NK-92 treated with Interleukin-12 subunit alpha and Interleukin-12 subunit beta, amount 100 ng/mL, for 24 hours (cell line): Measurements from ENCODE around the gene CX3CR1.

Experiments used
- DNase-seq: peaks from one replicate; lab custom pipeline; 2025; lab: John Stamatoyannopoulos, UW

Gene CX3CR1

DNA sequence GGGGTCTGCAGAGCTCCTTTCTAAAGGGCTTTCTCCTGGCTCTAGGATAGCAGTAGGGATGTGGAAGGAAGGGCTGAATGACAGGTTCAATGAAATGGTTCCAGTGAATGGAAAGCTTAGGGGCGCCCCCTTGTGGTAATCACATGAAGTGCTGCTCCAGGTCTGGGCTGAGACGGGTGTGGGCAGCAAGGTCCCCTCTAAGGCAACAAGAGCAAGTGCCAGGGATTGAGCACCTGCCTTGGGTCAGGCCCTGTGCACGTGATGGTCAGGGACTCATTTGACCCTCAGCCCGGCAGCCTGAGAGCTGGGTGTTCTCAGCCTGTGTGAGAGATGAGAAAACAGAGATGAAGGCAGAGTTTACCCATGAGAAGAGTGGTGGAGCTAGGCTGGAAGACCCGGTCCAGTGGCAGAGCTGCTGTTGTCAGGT, 12.1 kb upstream of the CX3CR1 start:
- peak; percentile 28 for DNase-seq

DNA sequence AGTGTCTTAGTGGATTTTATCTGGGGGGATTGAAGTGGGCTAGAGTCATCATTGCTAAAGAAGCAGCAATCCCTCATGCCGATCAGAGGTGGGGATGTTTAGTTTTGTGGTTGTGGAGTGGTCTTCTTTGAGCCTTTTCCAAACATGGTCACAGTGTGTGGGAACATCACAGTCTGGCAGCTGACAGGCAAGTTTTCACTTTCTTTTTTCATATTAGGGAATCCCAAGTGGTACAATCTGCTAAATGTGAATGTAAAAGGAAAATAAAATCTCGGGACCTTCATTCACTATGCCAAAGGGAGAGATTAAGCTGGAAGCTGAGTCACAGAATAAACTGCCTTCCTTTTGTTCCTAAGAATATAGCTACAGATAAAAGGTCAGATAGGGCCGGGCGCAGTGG, 10.4 kb upstream of the CX3CR1 start:
- no peak for DNase-seq

DNA sequence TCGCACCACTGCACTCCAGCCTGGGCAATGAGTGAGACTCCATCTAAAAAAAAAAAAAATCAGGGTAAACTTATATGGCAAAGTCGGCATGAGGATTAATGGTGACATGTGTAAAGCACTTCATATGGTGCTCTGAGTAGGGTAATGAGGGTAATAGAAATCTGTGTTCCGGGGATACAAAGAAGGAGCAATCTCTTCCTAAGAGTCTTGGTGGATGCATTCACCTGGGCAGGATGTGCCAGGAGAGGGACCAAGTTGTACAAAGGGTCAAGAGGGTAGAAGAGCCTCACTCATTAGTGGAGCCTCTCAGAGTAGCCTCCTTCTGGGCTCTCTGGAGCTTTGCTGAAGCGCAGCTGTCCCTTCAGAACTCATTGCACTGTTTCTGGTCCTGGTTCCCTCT, 9.3 kb upstream of the CX3CR1 start:
- DNase-seq = no peak

DNA sequence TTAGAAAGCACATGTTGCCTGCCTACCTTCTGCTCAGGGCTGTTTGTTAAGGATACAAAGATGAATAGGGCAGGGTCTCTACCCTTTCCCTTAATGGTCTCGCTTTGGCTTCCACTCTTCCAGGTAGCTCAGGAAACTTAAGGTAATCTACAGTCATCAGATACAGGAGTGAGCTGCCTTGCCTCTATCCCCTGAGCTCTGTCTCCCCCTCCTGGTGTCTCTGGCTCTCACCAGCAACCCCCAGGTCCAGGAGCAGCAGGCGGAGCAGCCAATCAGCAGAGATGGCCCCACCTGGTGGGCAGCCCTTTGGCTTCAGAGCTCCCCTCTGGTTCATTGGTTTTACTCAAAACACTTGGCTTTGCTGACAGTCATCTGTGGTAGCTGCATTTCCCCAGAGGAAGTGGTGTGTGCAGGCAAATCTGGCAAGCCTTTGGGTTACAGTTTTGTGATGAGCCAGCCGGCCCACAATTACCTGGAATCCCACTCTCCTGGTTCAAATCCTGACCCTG, 8.5 kb upstream of the CX3CR1 start:
- peak; percentile 65 for DNase-seq

DNA sequence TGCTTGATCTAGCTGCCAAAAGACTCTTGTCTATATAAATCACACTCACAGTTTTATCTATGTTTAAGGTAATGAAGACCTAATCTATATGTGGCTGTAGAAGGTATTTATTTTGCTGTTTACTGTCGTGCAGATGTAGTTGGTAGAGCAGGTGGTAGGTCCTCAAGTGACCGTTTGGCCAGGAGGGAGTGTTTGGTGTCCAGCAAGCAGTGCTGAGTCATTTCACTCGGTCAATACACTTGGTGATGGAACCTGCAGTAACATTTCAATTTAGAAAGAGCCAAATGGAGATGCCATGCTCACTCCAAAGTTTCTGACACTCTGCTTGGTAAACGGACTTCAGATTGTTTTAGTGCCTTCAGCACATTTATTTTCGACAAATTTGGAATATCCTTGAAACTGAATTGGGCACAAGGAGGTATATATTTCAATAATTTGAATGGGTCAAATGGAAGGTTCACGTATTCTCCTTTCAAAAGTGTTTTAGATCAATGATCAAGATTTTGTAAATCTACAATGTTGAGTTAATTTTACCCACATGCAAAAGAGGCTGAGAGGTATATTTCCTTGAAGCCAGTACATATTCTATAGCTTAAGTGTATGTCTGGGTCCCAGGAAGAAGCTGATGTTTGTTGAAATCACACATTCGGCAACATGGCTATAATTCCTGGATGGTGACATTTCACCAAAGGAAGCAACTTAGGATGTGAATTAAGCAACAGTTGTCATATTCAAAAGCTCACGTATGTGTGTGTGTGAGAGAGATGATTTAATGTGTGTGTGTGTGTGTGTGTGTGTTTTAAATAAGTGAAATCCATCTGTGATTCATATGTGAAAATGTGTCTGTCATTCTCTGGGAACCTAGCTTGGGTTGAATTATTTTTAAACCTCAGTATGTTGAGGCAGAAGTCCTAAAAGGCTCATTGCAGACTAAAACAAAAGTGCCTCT, 7.7 kb upstream of the CX3CR1 start:
- DNase-seq = no peak

DNA sequence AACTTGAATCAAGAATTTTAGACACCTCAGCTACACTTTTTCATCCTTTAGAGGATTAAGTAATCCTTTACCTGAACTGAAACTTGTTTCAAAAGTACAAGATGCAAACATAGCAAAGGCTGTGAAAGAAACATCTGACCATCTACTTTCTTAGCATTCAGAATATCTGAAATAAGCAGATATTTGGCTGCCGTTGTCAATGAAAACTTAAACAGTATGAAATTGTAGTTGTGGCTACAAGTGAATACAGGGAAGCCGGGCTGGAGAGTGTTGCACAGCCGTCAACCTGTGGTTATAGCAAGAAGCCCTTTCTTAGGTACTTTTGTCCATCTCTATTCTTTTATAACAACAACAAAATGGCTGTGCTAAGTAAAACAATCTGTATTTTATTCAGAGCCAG, 6.9 kb upstream of the CX3CR1 start:
- DNase-seq = no peak

DNA sequence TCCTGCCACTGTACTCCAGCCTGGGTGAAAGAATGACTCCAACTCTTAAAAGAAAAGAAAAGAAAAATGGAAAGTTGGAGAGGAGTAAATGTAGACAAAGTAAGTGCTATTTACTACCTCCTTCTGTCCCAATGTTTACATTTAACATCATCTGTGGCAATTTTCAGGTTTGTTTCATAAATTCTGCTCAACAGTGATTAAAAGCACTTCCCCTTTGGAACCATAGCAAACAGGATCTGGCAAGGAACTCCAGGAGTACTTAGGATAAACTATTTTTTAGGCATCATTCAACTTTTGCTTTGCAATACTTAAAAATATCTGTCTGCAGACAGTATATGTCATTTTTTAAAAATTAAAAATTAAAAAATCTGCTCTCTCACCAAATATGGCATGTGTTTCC, 5.5 kb upstream of the CX3CR1 start:
- DNase-seq = no peak

DNA sequence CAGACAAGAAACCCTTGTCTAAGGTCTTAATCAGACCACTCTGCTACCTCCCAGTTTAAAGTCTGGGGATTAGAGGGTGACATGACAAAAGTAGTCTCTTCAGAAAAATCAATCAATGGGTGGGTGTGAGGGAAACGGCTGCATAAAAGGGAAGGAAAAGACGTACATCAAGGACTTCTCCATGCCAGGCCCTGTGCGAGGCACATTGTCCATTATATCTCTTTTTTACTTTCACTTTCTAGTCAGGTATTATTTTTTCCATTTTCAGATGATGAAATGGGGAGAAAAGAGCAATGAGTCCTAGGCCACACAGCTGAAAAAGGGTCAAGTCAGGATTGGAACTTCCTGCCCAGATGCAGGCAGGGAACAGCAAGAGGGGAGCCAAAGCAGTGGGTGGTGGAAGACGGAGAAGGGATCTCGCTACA, 4.6 kb upstream of the CX3CR1 start:
- DNase-seq = no peak

DNA sequence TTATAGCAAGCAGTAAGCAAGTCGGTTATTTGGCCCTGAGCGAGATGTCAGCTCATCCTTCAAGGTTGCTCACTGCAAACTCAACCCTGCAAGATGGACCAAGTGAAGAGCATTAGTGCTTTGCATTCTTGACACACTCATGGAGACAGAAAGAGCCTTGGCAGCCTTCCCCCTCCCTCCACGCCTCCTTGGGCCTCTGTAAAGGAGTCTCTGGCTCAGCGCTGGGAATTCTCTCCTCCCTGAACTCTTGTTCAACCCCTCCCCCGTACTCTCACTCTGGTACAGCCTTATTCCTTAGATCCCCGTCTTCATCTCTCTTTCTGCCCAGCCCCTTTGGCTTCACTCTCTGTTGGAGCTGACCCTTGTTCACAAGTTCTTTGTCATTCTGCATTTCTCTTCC, 2.2 kb upstream of the CX3CR1 start:
- DNase-seq = no peak

DNA sequence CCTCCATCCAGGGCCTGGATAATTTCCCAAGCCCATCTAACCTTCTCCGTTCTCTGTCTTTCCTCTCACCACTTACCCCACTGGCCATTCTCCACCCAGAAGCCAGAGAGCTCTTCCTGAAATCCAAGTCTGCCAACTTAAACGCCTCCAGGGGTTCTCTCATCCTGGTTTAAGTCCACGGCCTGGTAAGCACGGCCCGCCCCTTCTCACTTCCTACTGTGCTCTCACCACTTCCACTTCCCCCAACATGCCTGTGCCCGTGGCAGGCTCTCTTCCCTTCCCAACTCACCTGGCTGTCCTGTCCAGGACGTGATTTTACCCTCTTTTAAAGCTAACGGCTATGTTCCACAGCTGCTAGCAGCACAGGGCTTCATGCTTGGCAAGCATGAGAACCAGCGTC, 1.7 kb upstream of the CX3CR1 start:
- no peak for DNase-seq

DNA sequence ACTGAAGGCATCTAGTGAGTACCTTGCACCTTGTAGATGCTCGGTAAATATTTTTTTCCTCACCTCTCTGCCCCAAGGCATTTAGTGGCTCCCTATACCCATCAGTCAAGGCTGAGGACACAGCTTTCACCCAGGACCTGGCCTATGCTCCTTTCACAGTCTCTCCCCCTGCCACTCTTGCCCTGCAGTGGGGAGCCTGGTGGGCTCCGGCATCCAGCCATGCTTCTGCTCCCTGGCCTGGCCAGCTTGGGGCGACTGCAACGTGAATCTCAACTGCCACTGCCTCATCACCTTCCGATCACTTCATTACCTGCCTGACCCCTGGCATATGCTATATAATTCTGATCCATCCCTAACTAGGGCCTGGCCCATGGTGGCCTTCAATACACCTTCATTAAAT, 735 bp upstream of the CX3CR1 start:
- DNase-seq = no peak

DNA sequence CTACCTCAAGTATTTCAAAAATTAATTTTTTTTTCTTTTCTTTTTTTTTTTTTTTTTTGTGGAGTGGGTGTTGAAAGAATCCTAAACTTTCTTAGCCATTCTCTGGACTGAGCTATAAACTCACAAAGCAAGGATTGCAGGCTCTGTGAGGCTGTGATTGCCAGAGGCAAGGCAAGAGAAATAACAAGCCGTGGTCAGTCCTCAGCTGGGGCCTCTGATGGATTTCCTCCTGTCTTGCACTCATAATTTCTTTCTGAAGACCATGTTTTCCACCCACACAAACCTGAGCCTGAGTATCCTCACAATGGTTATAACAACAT, 1.3 kb downstream of the CX3CR1 start:
- DNase-seq = no peak

DNA sequence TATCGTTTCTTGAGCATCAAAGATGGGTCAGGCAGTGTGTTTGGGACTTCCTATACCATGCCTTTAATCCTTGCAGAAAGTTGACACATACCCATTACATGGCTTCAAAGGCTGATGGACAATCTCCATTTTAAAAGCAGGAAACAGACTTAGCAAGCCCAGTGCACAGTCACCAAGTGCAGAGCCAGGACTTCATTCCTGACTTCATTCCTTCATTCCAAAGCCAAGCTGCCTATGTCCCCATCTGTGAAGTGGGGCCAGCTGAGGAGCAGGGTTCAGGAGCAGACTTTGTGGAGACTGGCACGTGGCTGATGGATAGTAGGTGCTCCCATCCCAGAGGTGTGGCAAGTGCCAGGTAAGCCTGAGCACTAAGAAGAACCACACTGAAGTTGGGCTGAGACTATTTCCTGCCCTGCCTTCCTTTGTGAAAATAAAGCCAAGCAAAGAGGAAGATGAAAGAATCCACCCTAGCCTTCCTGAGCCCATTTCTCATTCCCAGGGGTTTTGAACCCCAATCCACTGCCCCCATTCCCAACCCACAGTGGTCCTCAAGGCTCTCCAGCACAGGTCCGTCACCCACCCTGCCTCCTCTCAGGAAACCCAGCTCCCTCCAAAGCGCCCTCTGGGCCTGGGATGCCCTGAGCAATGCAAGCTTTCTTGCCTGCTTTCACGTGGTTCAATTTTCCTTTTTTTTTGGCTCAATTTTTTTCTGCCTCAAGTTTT, 1.8 kb downstream of the CX3CR1 start:
- DNase-seq = no peak

DNA sequence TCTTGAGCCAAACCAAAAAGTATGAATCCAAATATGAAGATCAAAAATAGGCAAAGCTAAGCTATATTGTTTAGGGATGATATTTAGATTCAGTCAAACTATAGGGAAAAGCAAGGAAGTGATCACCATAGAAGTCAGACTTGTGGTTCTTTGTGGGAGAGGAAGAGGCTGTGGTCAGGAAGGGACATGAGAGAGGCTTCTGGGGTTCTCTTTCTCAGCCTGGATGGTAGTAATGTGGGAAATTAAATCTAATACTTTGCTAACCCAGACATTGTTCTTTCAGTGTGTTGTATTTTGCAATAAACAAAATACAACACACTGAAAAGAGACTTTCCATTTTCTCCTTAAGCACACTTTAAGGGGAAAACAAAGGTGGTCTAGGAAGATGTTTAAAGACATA, 3.1 kb downstream of the CX3CR1 start:
- no peak for DNase-seq

DNA sequence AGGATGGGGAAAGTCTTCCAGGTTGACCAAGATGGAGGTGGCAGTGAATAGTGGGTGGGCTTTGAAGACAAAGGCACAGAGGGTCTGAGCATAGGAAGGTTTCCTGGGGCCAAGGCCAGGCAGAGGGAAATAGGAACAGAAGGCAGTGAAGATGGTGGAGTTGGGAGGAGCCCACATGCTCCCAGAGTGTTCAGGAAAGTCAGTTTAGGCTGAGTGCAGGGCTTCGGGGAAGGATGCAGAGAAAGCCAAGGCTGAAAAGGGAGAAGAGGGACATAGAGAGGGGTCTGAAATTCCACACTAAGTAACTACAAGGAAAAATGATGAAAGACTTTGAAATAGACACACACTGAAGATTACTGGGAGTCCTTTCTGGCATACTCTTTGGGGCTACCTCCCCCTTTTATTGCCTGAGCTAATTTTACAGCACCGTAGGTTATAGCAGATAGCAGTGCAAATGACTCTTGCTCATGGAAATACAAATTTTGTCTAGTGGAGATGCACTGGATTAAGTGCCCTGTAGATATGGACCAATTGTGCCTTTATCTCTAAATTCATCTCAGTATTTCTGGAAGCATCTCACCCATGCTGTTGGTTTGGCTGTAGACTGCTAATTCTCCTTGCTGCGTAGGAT, 3.8 kb downstream of the CX3CR1 start:
- no peak for DNase-seq

DNA sequence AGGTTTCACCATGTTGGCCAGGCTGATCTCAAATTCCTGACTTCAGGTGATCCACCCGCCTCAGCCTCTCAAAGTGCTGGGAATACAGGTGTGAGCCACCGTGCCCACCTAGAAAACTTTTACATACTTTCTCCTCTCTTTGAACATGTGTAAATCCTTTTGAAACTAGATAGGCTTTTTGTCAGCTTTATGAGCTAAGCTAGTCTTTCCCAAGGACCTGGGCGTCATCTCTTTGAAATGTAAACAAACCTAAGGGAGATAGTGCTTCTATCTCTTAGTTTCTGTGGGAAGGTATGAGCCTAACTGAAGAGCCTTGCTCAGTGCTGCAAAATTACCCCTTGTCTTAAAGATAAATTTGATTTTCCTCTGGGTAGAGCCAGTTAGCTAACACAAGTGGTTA, 4.8 kb downstream of the CX3CR1 start:
- DNase-seq = no peak

DNA sequence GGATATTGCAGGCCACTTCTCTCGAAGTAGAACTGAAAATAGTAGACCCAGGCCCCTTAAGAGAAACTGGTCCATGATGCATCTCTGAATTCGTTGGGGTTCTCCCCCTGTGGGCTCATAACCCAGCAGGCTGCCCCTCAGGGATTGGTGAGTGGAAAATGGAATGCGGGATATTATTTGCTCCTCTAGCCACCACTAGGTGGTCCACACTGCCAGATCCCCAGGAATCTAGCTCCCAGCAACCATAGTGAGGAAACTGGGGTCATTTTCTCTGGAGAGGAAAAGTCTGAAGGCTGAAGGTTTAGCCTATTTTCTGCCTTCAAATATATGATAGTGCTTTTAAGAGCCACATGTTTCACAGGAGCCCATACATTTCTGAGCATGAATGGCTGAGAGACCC, 6.7 kb downstream of the CX3CR1 start:
- no peak for DNase-seq

DNA sequence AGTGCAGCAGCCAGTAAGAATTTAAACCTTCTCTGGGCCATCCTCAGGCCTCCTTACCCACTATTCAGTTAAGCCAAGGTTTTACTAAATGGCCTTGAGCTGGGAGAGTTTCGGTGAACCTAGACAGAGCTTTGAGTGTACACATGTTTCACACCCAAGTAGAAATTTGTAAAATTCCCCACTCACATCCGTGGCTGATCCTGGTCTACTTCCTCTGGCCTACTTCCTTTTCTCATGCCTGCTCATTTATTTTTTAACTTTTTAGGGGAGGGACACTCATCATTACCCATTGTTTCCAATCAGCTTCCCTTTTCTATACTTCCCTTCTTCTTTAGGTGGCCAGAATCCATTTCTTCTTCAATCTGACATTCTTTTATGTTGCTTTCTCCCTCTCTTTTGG, 7.6 kb downstream of the CX3CR1 start:
- DNase-seq = no peak

DNA sequence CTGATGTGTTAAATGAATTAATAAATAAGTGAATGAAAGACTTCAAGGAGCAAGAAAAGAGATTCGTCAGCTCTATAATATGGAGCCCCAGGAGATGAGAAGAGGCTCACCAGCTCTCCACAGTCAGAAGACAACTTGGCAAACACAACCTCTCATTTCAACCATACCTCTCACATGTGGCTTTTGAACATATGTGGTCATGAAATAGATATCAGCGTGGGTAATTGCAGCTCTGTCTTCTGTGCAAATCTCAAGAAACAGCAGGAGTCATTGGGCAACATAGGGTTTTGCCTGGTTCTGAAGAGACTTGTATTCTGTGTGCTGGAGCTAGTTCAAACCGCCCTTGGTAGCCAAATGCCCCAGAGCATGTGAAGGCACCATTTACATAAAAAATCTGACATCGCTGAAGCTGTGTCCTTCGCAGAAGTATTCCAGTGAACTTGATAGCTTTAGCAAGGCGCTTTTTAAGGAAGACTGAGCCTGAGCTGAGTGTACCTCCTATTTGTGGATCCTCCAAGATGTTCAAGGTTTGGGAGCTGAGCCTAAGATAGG, 8.4 kb downstream of the CX3CR1 start:
- no peak for DNase-seq

DNA sequence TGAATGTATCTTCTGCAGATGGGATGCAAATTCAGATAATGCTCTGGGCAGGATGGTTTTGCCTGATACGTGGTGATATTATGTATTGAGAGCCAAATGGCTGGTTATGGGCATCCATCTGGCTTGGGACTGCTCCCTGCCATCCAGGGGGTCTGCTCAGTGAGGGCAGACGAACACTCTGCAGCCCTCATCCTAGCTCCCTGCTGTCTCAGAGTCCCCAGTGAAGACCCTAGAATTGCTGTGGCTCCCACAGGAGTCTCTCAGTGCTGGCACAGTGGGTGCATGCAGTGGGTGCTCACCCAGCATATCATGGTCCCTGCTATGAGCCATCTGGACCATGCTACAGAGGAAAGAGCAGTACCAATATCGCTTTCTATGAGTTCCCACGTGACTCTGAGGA, 10.3 kb downstream of the CX3CR1 start:
- DNase-seq = no peak

DNA sequence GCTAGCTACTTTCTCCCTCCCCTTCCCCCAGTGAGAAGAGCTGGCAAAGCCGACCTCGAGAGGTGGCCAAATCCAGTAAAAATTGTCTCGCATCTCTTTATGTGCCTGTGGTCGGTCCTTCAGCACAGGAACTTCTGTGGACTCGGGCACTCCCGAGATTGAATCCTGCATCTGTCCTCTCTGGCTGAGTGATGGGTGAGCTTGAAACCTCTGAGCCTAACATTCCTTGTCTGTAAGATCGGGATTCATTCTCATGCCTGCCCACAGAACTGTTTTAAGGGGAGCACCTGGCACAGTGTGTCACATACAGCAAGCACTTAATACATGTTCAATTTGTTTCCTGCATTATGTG, 11.3 kb downstream of the CX3CR1 start:
- no peak for DNase-seq

DNA sequence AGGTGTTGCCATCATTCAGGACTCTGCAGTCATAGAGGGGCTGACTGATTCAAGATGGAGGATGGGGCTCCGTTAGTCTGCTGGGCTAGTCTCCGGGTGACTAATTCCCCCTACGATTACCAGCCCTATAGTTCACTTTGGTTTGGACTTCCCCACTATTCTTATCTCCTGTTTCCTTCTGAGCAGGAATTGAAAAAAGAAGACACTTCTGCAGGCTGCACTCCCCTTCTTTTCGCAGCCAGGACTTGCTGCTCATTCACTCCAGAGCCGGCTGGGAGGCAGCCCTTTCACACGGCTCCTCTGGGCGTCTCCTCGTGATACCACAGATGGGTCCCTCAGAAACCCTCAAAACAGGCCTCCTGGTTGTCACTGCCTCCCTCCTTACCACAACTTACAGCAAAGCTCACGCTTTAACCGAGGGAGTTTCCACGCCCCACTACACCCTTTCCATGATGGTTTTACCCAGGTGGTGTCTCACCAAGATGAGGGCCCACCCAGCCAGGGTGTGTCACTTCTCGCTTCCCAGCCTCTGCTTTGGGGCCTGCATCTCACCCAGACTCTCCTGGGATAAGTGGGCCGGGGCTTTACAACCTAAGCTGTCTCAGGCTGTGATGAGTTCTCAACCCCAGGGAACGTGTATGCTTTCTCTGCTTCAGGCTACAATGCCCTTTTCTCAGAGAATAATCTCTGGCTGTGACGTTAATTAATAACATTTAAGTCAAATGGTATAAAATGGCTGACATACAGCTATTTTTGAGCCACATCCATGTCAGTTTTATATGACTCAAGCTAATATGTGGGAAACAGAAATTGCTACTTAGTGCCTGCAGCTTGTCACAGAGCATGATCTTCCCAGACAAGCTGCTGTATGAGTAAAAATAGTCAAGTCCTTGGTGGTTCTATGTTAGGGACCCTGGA, 11.9 kb downstream of the CX3CR1 start:
- peak; percentile 31 for DNase-seq
